ENCODE measurements around the gene LLPH.

DNA sequence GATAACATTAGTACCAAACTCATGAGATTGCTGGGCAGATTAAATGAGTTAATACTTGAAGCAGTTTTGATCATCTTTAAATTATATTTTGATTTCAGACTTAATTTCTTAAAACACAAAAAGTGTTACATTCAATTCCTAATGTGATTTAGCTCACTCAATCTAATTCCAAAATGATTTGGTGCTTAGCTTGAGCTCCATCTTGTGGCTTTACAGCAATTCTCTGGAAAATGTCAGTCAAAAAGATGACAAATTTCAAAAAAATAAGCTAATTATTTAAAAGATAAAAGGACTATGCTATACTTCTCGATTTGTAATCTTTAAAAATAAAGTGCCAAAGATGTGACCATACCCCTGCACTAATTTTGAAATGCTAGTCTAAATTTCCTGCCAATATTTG, 10.1 kb downstream of the LLPH start:
- no peak for TF ChIP-seq POLR2A (IDR thresholded peaks at IDR 0.05; ENCODE audit: low read length)
- TF ChIP-seq GATA1 (IDR thresholded peaks at IDR 0.05; ENCODE audit: low read depth, low read length): no peak

Measured in erythroblast (primary cell).